Urinary bladder (tissue), 4 donors: ENCODE data around the gene PLXNC1. TPM values are rescaled to one million over a fixed set of nuclear protein-coding genes. Genes with fewer than 3 reads are reported as not detected.

Source experiments
- DNase-seq: peaks from one replicate; pipeline ENCODE4 v3.0.0-alpha.2; 2015; ENCODE audit errors: extremely low spot score
- H3K27ac ChIP-seq: one replicate; pipeline ENCODE4 v1.5.1; 2013; ENCODE audit warnings: low read depth, mild to moderate bottlenecking, moderate library complexity
- H3K36me3 ChIP-seq: one replicate; pipeline ENCODE4 v1.6.1; 2013; ENCODE audit warnings: mild to moderate bottlenecking, moderate library complexity; ENCODE audit not compliant: insufficient read depth
- H3K4me1 ChIP-seq: one replicate; pipeline ENCODE4 v1.6.1; 2013; ENCODE audit warnings: mild to moderate bottlenecking, moderate library complexity; ENCODE audit not compliant: insufficient read depth
- H3K4me3 ChIP-seq: one replicate; pipeline ENCODE4 v1.5.1; 2013; ENCODE audit warnings: low read depth, low read length
- WGBS: extraction: QIAGEN DNeasy Blood & Tissue Kit; methylation state at CpG from one replicate; pipeline ENCODE4 v1.1.7; 2013; 5-methylcytosine and 5-hydroxymethylcytosine counted together
- polyA plus RNA-seq: library from polyadenylated mRNA; stranded (reverse); fragments of 200-250 nt; gene quantifications from one replicate; pipeline ENCODE4 v1.2.3, GENCODE V29; 2013
- total RNA-seq: library from RNA; depleted of rRNA; stranded (reverse); fragments of >200 nt; gene quantifications from one replicate; pipeline ENCODE4 v1.2.3, GENCODE V29; 2014
- donor health status: healthy with polysubstance abuse.
- donor health status: healthy.

PLXNC1 gene
- total and polyA plus RNA-seq, 2 donors, result 1.8 to 19.0 TPM

GRCh38 chr12:94203181-94203546 is 54.8 kb downstream of the PLXNC1 start:
- H3K36me3 ChIP-seq, result no peaks in the 10 kb centered on the region
- no peak for DNase-seq
- H3K27ac ChIP-seq, result no peak overlapping the region
- H3K4me1 ChIP-seq, result no peaks in the 10 kb centered on the region
- H3K4me3 ChIP-seq, result no peak overlapping the region
- 72% methylated on average over 2 of the region's 2 CpGs for WGBS

- H3K36me3 ChIP-seq, result no peaks in the 10 kb centered on the region
- H3K4me1 ChIP-seq, result no peaks in the 10 kb centered on the region
- no peak overlapping the region for H3K4me3 ChIP-seq
- H3K27ac ChIP-seq, result no peak overlapping the region
- 93% methylated on average over 5 of the region's 5 CpGs for WGBS
- DNase-seq, result no peak
Observed at GRCh38 chr12:94203796-94204195, 55.4 kb downstream of the PLXNC1 start.

GRCh38 chr12:94204499-94205247 is 56.3 kb downstream of the PLXNC1 start:
- Histone ChIP-seq H3K4me3 (no peak overlapping the region), H3K27ac (no peak overlapping the region), H3K4me1 (no peaks in the 10 kb centered on the region), H3K36me3 (no peaks in the 10 kb centered on the region)
- WGBS, result 55% methylated on average over 4 of the region's 4 CpGs
- no peak for DNase-seq

GRCh38 chr12:94205822-94206221 is 57.4 kb downstream of the PLXNC1 start:
- Histone ChIP-seq H3K27ac (no peak overlapping the region), H3K36me3 (no peaks in the 10 kb centered on the region), H3K4me1 (no peaks in the 10 kb centered on the region), H3K4me3 (no peak overlapping the region)
- WGBS, result 86% methylated on average over 1 of the region's 1 CpG
- no peak for DNase-seq

- no peak for DNase-seq
- 84% methylated on average over 2 of the region's 2 CpGs for WGBS
- no peak overlapping the region for H3K4me3 ChIP-seq
- no peaks in the 10 kb centered on the region for H3K36me3 ChIP-seq
- no peaks in the 10 kb centered on the region for H3K4me1 ChIP-seq
- no peak overlapping the region for H3K27ac ChIP-seq
Observed at GRCh38 chr12:94206886-94207285, 58.5 kb downstream of the PLXNC1 start.

GRCh38 chr12:94207467-94207848 is 59.1 kb downstream of the PLXNC1 start:
- DNase-seq, result no peak
- H3K36me3 ChIP-seq, result no peaks in the 10 kb centered on the region
- 40% methylated on average over 2 of the region's 2 CpGs for WGBS
- no peak overlapping the region for H3K27ac ChIP-seq
- H3K4me3 ChIP-seq, result no peak overlapping the region
- H3K4me1 ChIP-seq, result no peaks in the 10 kb centered on the region

- Histone ChIP-seq H3K4me1 (no peaks in the 10 kb centered on the region), H3K27ac (no peak overlapping the region), H3K4me3 (no peak overlapping the region), H3K36me3 (no peaks in the 10 kb centered on the region)
- WGBS, result 68% methylated on average over 14 of the region's 14 CpGs
- DNase-seq, result no peak
Observed at GRCh38 chr12:94207849-94208621, 59.7 kb downstream of the PLXNC1 start.

- Histone ChIP-seq H3K36me3 (no peaks in the 10 kb centered on the region), H3K4me3 (no peak overlapping the region), H3K4me1 (no peaks in the 10 kb centered on the region), H3K27ac (no peak overlapping the region)
- DNase-seq, result no peak
- WGBS, result 92% methylated on average over 4 of the region's 4 CpGs
Observed at GRCh38 chr12:94208622-94208966, 60.2 kb downstream of the PLXNC1 start.

- 82% methylated on average over 8 of the region's 8 CpGs for WGBS
- no peaks in the 10 kb centered on the region for H3K4me1 ChIP-seq
- no peaks in the 10 kb centered on the region for H3K36me3 ChIP-seq
- no peak for DNase-seq
- no peak overlapping the region for H3K27ac ChIP-seq
- no peak overlapping the region for H3K4me3 ChIP-seq
Observed at GRCh38 chr12:94209240-94209639, 60.9 kb downstream of the PLXNC1 start.

- DNase-seq, result no peak
- H3K4me3 ChIP-seq, result no peak overlapping the region
- H3K36me3 ChIP-seq, result no peaks in the 10 kb centered on the region
- 63% methylated on average over 5 of the region's 5 CpGs for WGBS
- no peak overlapping the region for H3K27ac ChIP-seq
- H3K4me1 ChIP-seq, result no peaks in the 10 kb centered on the region
Observed at GRCh38 chr12:94211021-94211420, 62.6 kb downstream of the PLXNC1 start.

GRCh38 chr12:94218233-94218632 is 69.9 kb downstream of the PLXNC1 start:
- H3K27ac ChIP-seq, result no peak overlapping the region
- 92% methylated on average over 3 of the region's 3 CpGs for WGBS
- no peak overlapping the region for H3K4me3 ChIP-seq
- no peaks in the 10 kb centered on the region for H3K36me3 ChIP-seq
- H3K4me1 ChIP-seq, result no peaks in the 10 kb centered on the region
- DNase-seq, result no peak

GRCh38 chr12:94219622-94220302 is 71.4 kb downstream of the PLXNC1 start:
- H3K36me3 ChIP-seq, result no peaks in the 10 kb centered on the region
- no peaks in the 10 kb centered on the region for H3K4me1 ChIP-seq
- 93% methylated on average over 2 of the region's 2 CpGs for WGBS
- H3K4me3 ChIP-seq, result no peak overlapping the region
- DNase-seq, result no peak
- H3K27ac ChIP-seq, result no peak overlapping the region

GRCh38 chr12:94220804-94221203 is 72.4 kb downstream of the PLXNC1 start:
- DNase-seq, result no peak
- WGBS, result 87% methylated on average over 5 of the region's 5 CpGs
- Histone ChIP-seq H3K4me3 (no peak overlapping the region), H3K27ac (no peak overlapping the region), H3K36me3 (no peaks in the 10 kb centered on the region), H3K4me1 (no peaks in the 10 kb centered on the region)
